Bronchial epithelial cell (primary cell): ENCODE results near the gene MYO10. TPM values are rescaled to one million over a fixed set of nuclear protein-coding genes. Genes with fewer than 3 reads are reported as not detected.

Experiments
- DNase-seq: peaks from one replicate; pipeline ENCODE4 v3.0.0-alpha.2; 2010; ENCODE audit warnings: low read depth
- FAIRE-seq: peaks from 2 replicates; lab custom pipeline; 2011; peaks lifted over from hg19 to GRCh38; lab: Jason Lieb, UNC
- H3K27me3 ChIP-seq: 2 replicates; pipeline ENCODE4 v1.5.1; 2011; ENCODE audit warnings: low read length; ENCODE audit not compliant: control insufficient read depth, insufficient read depth
- H3K36me3 ChIP-seq: 2 replicates; pipeline ENCODE4 v1.5.1; 2011; ENCODE audit warnings: low read length; ENCODE audit not compliant: control insufficient read depth, insufficient read depth
- H3K4me3 ChIP-seq: 2 replicates; pipeline ENCODE4 v1.5.1; 2011; ENCODE audit warnings: mild to moderate bottlenecking, low read depth, low read length, control low read depth
- CTCF ChIP-seq: IDR thresholded peaks from 2 replicates; pipeline ENCODE4 v1.5.1; 2011; ENCODE audit warnings: mild to moderate bottlenecking, moderate library complexity, low read length, control low read depth, inconsistent platforms; ENCODE audit not compliant: insufficient read depth, severe bottlenecking
- total RNA-seq: library from RNA; depleted of rRNA; stranded (reverse); fragments of >200 nt; gene quantifications from 2 replicates; pipeline ENCODE4 v1.2.1, GENCODE V29; 2014

MYO10 gene
- total RNA-seq, 1 donor from 2014 or later: 39.5 TPM

DNA sequence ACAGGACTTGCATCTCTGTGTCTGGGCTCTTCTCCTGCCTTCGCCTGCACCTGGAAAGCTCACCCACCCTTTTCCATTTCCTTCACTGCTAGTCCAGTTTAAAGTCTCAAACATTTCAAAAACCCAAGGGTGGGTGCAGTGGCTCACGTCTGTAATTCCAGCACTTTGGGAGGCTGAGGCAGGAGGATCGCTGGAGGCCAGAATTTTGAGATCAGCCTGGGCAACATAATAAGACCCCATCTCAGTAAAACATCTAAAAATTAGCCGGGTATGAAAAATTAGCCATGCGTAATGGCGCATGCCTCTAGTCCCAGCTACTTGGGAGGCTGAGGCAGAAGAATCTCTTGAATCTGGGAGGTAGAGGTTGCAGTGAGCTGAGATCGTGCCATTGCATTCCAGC, 179.4 kb downstream of the MYO10 start:
- Histone ChIP-seq H3K36me3 (peaks cover 10% of the 10 kb centered on the region), H3K4me3 (no peak overlapping the region), H3K27me3 (no peaks in the 10 kb centered on the region)
- no peak for DNase-seq
- no peak for TF ChIP-seq CTCF
- no peak for FAIRE-seq

DNA sequence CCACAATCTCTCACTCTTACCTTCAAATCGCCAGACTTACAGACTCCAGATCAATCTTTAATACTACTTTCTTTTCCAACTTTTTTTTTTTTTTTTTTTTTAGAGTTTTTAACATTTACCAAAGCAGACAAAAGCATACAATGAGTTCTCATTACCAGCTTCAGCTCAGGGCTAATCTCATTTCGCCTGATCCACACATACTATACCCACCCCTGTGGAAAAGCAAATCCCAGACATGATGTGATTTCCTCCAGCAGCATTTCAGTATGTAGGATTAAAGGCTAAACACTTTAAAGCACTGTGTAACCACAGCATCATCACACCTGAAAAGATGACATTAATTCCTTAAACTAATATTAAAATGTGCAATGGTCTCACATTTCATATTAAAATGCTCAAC, 180.4 kb downstream of the MYO10 start:
- DNase-seq (no peak), FAIRE-seq (no peak)
- H3K36me3 ChIP-seq: peaks cover 10% of the 10 kb centered on the region
- H3K4me3 ChIP-seq: no peak overlapping the region
- H3K27me3 ChIP-seq: no peaks in the 10 kb centered on the region
- TF ChIP-seq CTCF: no peak

- no peak overlapping the region for H3K4me3 ChIP-seq
- no peak for TF ChIP-seq CTCF
- H3K36me3 ChIP-seq: peaks cover 10% of the 10 kb centered on the region
- no peak for DNase-seq
- no peaks in the 10 kb centered on the region for H3K27me3 ChIP-seq
- no peak for FAIRE-seq
Observed at GRCh38 chr5:16754601-16755000, 181.5 kb downstream of the MYO10 start.

DNA sequence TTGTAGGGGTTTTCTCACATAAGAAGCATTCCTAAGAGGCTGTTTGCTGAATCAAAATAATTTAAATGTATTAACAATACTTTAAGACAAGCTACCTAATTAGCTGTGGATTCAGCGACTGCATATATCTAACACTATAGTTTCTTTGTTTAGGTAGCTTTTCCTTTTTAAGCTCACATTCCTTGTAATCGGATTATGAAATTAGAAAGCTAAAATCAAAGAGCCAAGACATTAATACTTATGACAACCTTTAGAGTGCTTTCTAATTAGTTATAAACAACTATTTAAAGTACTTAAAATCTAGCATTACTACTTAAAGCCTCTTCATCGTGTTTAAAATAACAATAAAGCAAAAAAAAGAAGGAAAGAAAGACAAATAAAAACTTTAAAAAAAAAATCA, 182.0 kb downstream of the MYO10 start:
- DNase-seq: no peak
- TF ChIP-seq CTCF: no peak
- no peak overlapping the region for H3K4me3 ChIP-seq
- H3K36me3 ChIP-seq: peaks cover 11% of the 10 kb centered on the region
- no peaks in the 10 kb centered on the region for H3K27me3 ChIP-seq
- FAIRE-seq: no peak

DNA sequence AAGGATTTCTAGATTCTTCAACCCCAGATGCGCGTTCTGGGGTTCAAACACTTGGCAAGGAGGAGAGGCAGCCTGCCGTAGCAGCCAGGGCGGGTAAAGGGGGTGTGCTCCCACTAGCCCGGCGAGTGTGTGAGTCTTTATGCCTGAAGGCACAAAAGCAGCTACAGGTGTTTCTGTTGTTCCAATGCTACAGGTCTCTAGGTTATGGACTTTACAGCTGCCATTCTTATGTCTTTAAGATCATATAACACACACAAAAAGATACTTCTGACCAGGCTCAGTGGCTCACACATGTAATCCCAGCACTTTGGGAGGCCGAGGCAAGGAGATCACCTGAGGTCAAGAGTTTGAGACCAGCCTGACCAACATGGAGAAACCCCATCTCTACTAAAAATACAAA, 185.6 kb downstream of the MYO10 start:
- Histone ChIP-seq H3K4me3 (no peak overlapping the region), H3K36me3 (peaks cover 8% of the 10 kb centered on the region), H3K27me3 (no peaks in the 10 kb centered on the region)
- no peak for FAIRE-seq
- TF ChIP-seq CTCF: no peak
- DNase-seq: no peak

DNA sequence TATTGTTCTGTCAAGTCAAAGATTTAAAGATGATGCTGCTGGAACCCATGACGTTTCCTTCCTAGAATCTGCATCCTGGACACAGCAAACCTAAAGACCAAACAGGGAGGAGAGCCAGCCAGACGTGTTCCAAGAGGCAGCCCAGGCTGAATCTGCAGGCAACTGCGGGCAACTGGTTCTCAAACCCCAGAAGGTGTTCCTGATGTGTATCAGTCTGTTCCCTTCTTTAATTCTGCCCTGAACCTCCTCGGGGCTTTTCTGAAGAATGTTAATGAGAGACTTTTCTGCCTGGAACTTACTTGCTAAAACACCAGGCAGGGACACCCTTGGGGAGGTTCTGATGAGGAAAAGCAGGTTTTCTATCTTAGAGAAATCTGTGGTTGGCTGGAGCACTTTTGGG, 186.5 kb downstream of the MYO10 start:
- no peak for DNase-seq
- FAIRE-seq: no peak
- TF ChIP-seq CTCF: no peak
- Histone ChIP-seq H3K36me3 (peaks cover 7% of the 10 kb centered on the region), H3K27me3 (no peaks in the 10 kb centered on the region), H3K4me3 (no peak overlapping the region)
